Vagina (tissue), 2 donors: ENCODE results near the gene HNF1B.

Source experiments
- CTCF ChIP-seq, 3 experiments: fragments of 450-650 bp in 2 of 3; fragments of 200-600 bp in 1 of 3; sonication (generic) in 1 of 3; IDR thresholded peaks; one replicate each; pipeline ENCODE4 v1.5.1; 2017 to 2019; ENCODE audit warnings: antibody characterized with exemption in 3 of 3, mild to moderate bottlenecking in 2 of 3, moderate library complexity in 2 of 3
- POLR2AphosphoS5 ChIP-seq, 2 donors: sonication (generic); formaldehyde crosslinking; IDR thresholded peaks; one replicate each; pipeline ENCODE4 v1.9.0; 2017; ENCODE audit warnings: antibody characterized with exemption in 2 of 2, mild to moderate bottlenecking in 2 of 2, low read depth in 1 of 2; ENCODE audit not compliant: insufficient read depth in 1 of 2

GRCh38 chr17:37689317-37689716 is 55.5 kb downstream of the HNF1B start:
- no peak for TF ChIP-seq CTCF (IDR thresholded peaks at IDR 0.05)
- TF ChIP-seq POLR2AphosphoS5 (IDR thresholded peaks at IDR 0.05; ENCODE audit: insufficient read depth in 1 of 2, low read depth in 1 of 2), result no peak
